Keratinocyte (primary cell): ENCODE data around the gene FTSJ1. TPM values are rescaled to one million over a fixed set of nuclear protein-coding genes. Genes with fewer than 3 reads are reported as not detected.

Source experiments
- DNase-seq: peaks from one replicate; pipeline ENCODE4 v3.0.0-alpha.2; 2011; ENCODE audit warnings: low read depth, missing footprints, low spot score
- FAIRE-seq: peaks from 2 replicates; lab custom pipeline; 2011; peaks lifted over from hg19 to GRCh38; lab: Jason Lieb, UNC
- H2AFZ ChIP-seq: 2 replicates; pipeline ENCODE4 v1.6.0; 2012; ENCODE audit warnings: low read length, control low read depth, inconsistent platforms; ENCODE audit not compliant: control insufficient read depth
- H3K27ac ChIP-seq: 2 replicates; pipeline ENCODE4 v1.5.1; 2011; ENCODE audit warnings: low read length; ENCODE audit not compliant: control insufficient read depth, insufficient read depth
- H3K27me3 ChIP-seq: 3 replicates; pipeline ENCODE4 v1.6.0; 2011; ENCODE audit warnings: low read length; ENCODE audit not compliant: control insufficient read depth, insufficient read depth; ENCODE audit errors: extremely low read depth
- H3K36me3 ChIP-seq, 2 experiments: 2 replicates in 1 of 2; 3 replicates in 1 of 2; pipeline ENCODE4 v1.5.1; 2011; ENCODE audit warnings: low read length in 2 of 2, mild to moderate bottlenecking in 1 of 2; ENCODE audit not compliant: control insufficient read depth in 2 of 2, insufficient read depth in 2 of 2; ENCODE audit errors: extremely low read depth in 1 of 2
- H3K4me1 ChIP-seq: 3 replicates; pipeline ENCODE4 v1.5.1; 2011; ENCODE audit warnings: low read length; ENCODE audit not compliant: control insufficient read depth, insufficient read depth; ENCODE audit errors: extremely low read depth
- H3K4me2 ChIP-seq: 3 replicates; pipeline ENCODE4 v1.6.0; 2011; ENCODE audit warnings: low read depth, low read length; ENCODE audit not compliant: control insufficient read depth, insufficient read depth; ENCODE audit errors: extremely low read depth
- H3K4me3 ChIP-seq, 3 experiments: fragments of 200-600 bp in 1 of 3; sonication (generic) in 1 of 3; 2 replicates in 2 of 3; 3 replicates in 1 of 3; pipeline ENCODE4 v1.5.1; 2011 to 2016; ENCODE audit warnings: low read length in 3 of 3, mild to moderate bottlenecking in 3 of 3, control low read depth in 2 of 3, inconsistent platforms in 1 of 3, low read depth in 1 of 3, mixed read lengths in 1 of 3, mixed run types in 1 of 3, moderate library complexity in 1 of 3; ENCODE audit not compliant: control insufficient read depth in 2 of 3, insufficient read depth in 2 of 3; ENCODE audit errors: extremely low read depth in 1 of 3
- H3K79me2 ChIP-seq: 2 replicates; pipeline ENCODE4 v1.6.0; 2012; ENCODE audit warnings: low read length; ENCODE audit not compliant: control insufficient read depth, insufficient read depth
- H3K9ac ChIP-seq: 3 replicates; pipeline ENCODE4 v1.6.0; 2011; ENCODE audit warnings: low read length; ENCODE audit not compliant: control insufficient read depth, insufficient read depth; ENCODE audit errors: extremely low read depth
- H3K9me1 ChIP-seq: 3 replicates; pipeline ENCODE4 v1.6.0; 2011; ENCODE audit warnings: low read length; ENCODE audit not compliant: control insufficient read depth, insufficient read depth; ENCODE audit errors: extremely low read depth
- H3K9me3 ChIP-seq: 2 replicates; pipeline ENCODE4 v1.5.1; 2012; ENCODE audit warnings: low read depth, low read length; ENCODE audit not compliant: control insufficient read depth
- H4K20me1 ChIP-seq: 3 replicates; pipeline ENCODE4 v1.6.0; 2011; ENCODE audit warnings: low read length; ENCODE audit not compliant: control insufficient read depth, insufficient read depth; ENCODE audit errors: extremely low read depth
- EZH2 ChIP-seq: IDR thresholded peaks from one replicate; pipeline ENCODE4 v1.6.1; 2012; ENCODE audit warnings: inconsistent platforms, mild to moderate bottlenecking, low read length, moderate library complexity
- dilution Hi-C: fragments of 300-500 bp; cut with MboI; formaldehyde crosslinking; loops from one replicate; pipeline ENCODE4 v1.7.0; 2020; ENCODE audit warnings: low sequenced_read_pairs; ENCODE audit not compliant: extremely low pct_ligation_motif_present
- polyA plus RNA-seq, 5 experiments: library from polyadenylated mRNA; depleted of rRNA in 3 of 5; stranded (reverse) in 3 of 5; stranded (forward) in 1 of 5; unstranded in 1 of 5; fragments of >200 nt; gene quantifications; 1 replicate in 1 of 5; 2 replicates in 3 of 5; 3 replicates in 1 of 5; pipeline versions ENCODE4 v1.2.1 to v1.2.3, GENCODE V29; 2011 to 2012; ENCODE audit warnings: missing spikeins in 2 of 5, low read depth in 1 of 5, low replicate concordance in 1 of 5
- TF ChIP-seq, protein P1 (sequence below), 3 experiments: IDR thresholded peaks in 1 of 3; conservative IDR thresholded peaks in 1 of 3; optimal IDR thresholded peaks in 1 of 3; 2 replicates in 2 of 3; 3 replicates in 1 of 3; pipeline versions ENCODE3 to v1.5.1; 2011; ENCODE audit warnings: low read length in 3 of 3, mild to moderate bottlenecking in 3 of 3, moderate library complexity in 2 of 3, control low read depth in 1 of 3, inconsistent platforms in 1 of 3; ENCODE audit not compliant: insufficient read depth in 2 of 3; ENCODE audit errors: extremely low read depth in 1 of 3

The FTSJ1 gene
- polyA plus RNA-seq, 1 donor (not counting 4 experiments of a cell fraction or from before 2014, with no cell fraction given) = 60.6 TPM

DNA sequence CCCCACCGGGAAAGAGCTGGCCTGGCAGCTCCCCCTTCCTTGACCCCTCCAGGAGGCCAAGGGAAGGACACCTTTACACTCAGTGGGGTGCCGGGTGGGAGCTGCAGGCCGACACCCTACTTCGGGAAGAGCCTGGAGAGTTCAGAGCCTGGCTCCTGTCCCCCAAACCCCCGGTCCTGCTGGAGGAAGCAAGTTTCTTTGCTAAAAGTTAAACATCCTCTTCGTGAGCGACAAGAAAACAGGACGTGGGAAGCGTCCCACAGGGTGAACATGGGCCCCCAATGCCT lies 2.4 kb upstream of the FTSJ1 start:
- TF ChIP-seq, protein P1, sequence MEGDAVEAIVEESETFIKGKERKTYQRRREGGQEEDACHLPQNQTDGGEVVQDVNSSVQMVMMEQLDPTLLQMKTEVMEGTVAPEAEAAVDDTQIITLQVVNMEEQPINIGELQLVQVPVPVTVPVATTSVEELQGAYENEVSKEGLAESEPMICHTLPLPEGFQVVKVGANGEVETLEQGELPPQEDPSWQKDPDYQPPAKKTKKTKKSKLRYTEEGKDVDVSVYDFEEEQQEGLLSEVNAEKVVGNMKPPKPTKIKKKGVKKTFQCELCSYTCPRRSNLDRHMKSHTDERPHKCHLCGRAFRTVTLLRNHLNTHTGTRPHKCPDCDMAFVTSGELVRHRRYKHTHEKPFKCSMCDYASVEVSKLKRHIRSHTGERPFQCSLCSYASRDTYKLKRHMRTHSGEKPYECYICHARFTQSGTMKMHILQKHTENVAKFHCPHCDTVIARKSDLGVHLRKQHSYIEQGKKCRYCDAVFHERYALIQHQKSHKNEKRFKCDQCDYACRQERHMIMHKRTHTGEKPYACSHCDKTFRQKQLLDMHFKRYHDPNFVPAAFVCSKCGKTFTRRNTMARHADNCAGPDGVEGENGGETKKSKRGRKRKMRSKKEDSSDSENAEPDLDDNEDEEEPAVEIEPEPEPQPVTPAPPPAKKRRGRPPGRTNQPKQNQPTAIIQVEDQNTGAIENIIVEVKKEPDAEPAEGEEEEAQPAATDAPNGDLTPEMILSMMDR (optimal IDR thresholded peaks at IDR 0.05 in 1 of 3, IDR thresholded peaks at IDR 0.05 in 1 of 3, conservative IDR thresholded peaks at IDR 0.05 in 1 of 3; ENCODE audit: extremely low read depth in 1 of 3, insufficient read depth in 2 of 3, low read length in 3 of 3) = no peak
- no peak for TF ChIP-seq EZH2
- Histone ChIP-seq H2AFZ (no peak overlapping the region), H3K9me1 (no peaks in the 10 kb centered on the region), H3K27ac (no peak overlapping the region), H3K9me3 (no peaks in the 10 kb centered on the region), H3K4me3 (no peak overlapping the region), H3K36me3 (no peaks in the 10 kb centered on the region), H3K27me3 (no peaks in the 10 kb centered on the region), H3K4me2 (no peak overlapping the region), H3K9ac (no peak overlapping the region), H3K79me2 (peaks cover 27% of the 10 kb centered on the region), H3K4me1 (peaks cover 17% of the 10 kb centered on the region), H4K20me1 (no peaks in the 10 kb centered on the region)
- DNase-seq = no peak
- no peak for FAIRE-seq
- dilution Hi-C loops = no loop called here

DNA sequence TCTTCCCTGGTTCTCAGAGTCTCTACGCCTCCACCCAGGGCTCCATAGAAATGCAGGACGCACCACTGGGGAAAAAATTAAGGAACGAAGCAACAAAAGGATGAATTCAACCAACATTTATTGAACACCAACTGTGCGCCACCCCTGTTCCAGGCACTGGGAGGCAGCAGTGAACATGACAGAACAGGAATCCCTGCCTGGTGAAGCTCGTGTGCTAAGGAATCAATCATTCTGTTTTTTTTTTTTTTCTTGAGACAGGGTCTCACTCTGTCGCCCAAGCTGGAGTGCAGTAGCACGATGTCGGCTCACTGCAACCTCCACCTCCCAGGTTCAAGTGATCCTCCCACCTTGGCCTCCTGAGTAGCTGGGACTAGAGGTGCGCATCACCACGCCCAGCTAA lies 1.9 kb upstream of the FTSJ1 start:
- no peak overlapping the region for H3K4me3 ChIP-seq
- H2AFZ ChIP-seq = no peak overlapping the region
- TF ChIP-seq EZH2 = no peak
- TF ChIP-seq, protein P1 (optimal IDR thresholded peaks at IDR 0.05 in 1 of 3, IDR thresholded peaks at IDR 0.05 in 1 of 3, conservative IDR thresholded peaks at IDR 0.05 in 1 of 3; ENCODE audit: extremely low read depth in 1 of 3, insufficient read depth in 2 of 3, low read length in 3 of 3) = peak in 2 of 3 experiments; percentile 15 to 41
- dilution Hi-C loops = no loop called here
- H3K27ac ChIP-seq = no peak overlapping the region
- no peaks in the 10 kb centered on the region for H3K27me3 ChIP-seq
- peaks cover 0 to 3% of the 10 kb centered on the region in 2 experiments for H3K36me3 ChIP-seq
- H3K4me2 ChIP-seq = peak overlapping the region; percentile 16
- H3K9me1 ChIP-seq = no peaks in the 10 kb centered on the region
- FAIRE-seq = no peak
- peaks cover 32% of the 10 kb centered on the region for H3K79me2 ChIP-seq
- H3K9ac ChIP-seq = peak overlapping the region; percentile 15
- H3K4me1 ChIP-seq = peaks cover 17% of the 10 kb centered on the region
- H3K9me3 ChIP-seq = no peaks in the 10 kb centered on the region
- H4K20me1 ChIP-seq = no peaks in the 10 kb centered on the region
- no peak for DNase-seq
